Endothelial cell of umbilical vein (primary cell): ENCODE results near the gene PAK6. TPM values are rescaled to one million over a fixed set of nuclear protein-coding genes. Genes with fewer than 3 reads are reported as not detected.

Experiments used
- BruUV-seq: library from RNA; stranded (reverse); fragments of 400-500 nt; replicated peaks from 2 replicates; lab custom pipeline; 2021; lab: Mats Ljungman, UMichigan
- CTCF ChIA-PET: fragments of 300-600, 350-600 bp; sonication (Branson Sonifier 250); formaldehyde crosslinking; loops from one replicate; lab custom pipeline; 2021; ENCODE audit warnings: antibody characterized with exemption, inconsistent platforms; lab: Charles Lee
- POLR2A ChIA-PET: fragments of 300-600, 350-600 bp; sonication (Branson Sonifier 250); formaldehyde crosslinking; loops from one replicate; lab custom pipeline; 2021; ENCODE audit warnings: antibody characterized with exemption, inconsistent platforms; lab: Charles Lee
- DNase-seq: peaks from one replicate; pipeline ENCODE4 v3.0.0-alpha.2; 2011; ENCODE audit warnings: low read depth, low spot score
- FAIRE-seq: peaks from 2 replicates; lab custom pipeline; 2011; peaks lifted over from hg19 to GRCh38; lab: Jason Lieb, UNC
- H2AFZ ChIP-seq: 2 replicates; pipeline ENCODE4 v1.6.0; 2012; ENCODE audit warnings: low read depth, low read length, control low read depth, inconsistent platforms
- H3K27ac ChIP-seq: 2 replicates; pipeline ENCODE4 v1.5.1; 2011; ENCODE audit warnings: low read depth, mild to moderate bottlenecking, control low read depth, low read length, moderate library complexity; ENCODE audit not compliant: insufficient read depth
- H3K27me3 ChIP-seq, 2 experiments: 2 replicates each; pipeline versions ENCODE4 v1.6.0 to v1.6.1; 2011; ENCODE audit warnings: low read length in 2 of 2, mixed read lengths in 1 of 2; ENCODE audit not compliant: control insufficient read depth in 2 of 2, insufficient read depth in 2 of 2
- H3K36me3 ChIP-seq, 2 experiments: 2 replicates in 1 of 2; 3 replicates in 1 of 2; pipeline ENCODE4 v1.5.1; 2011; ENCODE audit warnings: low read length in 2 of 2, mild to moderate bottlenecking in 1 of 2, moderate library complexity in 1 of 2; ENCODE audit not compliant: control insufficient read depth in 2 of 2, insufficient read depth in 2 of 2; ENCODE audit errors: extremely low read depth in 1 of 2
- H3K4me1 ChIP-seq: 3 replicates; pipeline ENCODE4 v1.5.1; 2011; ENCODE audit warnings: mild to moderate bottlenecking, low read length; ENCODE audit not compliant: control insufficient read depth, insufficient read depth; ENCODE audit errors: extremely low read depth
- H3K4me2 ChIP-seq: 2 replicates; pipeline ENCODE4 v1.6.1; 2011; ENCODE audit warnings: low read length, control low read depth, mixed read lengths; ENCODE audit not compliant: insufficient read depth
- H3K4me3 ChIP-seq, 3 experiments: fragments of 200-600 bp in 1 of 3; sonication (generic), shearing (Covaris generic) in 1 of 3; replicated peaks in 1 of 3; 2 replicates each; pipeline ENCODE4 v1.5.1; 2011 to 2016; ENCODE audit warnings: control low read depth in 3 of 3, low read length in 3 of 3, mild to moderate bottlenecking in 2 of 3, inconsistent platforms in 1 of 3, low read depth in 1 of 3, moderate library complexity in 1 of 3; ENCODE audit not compliant: insufficient read depth in 1 of 3
- H3K79me2 ChIP-seq: 2 replicates; pipeline ENCODE4 v1.6.0; 2012; ENCODE audit warnings: low read length, inconsistent platforms; ENCODE audit not compliant: control insufficient read depth, insufficient read depth
- H3K9ac ChIP-seq: replicated peaks from 2 replicates; pipeline ENCODE3; 2011; ENCODE audit warnings: low read length, control low read depth; ENCODE audit not compliant: insufficient read depth; ENCODE audit errors: extremely low read depth
- H3K9me1 ChIP-seq: replicated peaks from 3 replicates; pipeline ENCODE4 v1.6.0; 2011; ENCODE audit warnings: mild to moderate bottlenecking, low read length; ENCODE audit not compliant: control insufficient read depth, insufficient read depth; ENCODE audit errors: extremely low read depth
- H3K9me3 ChIP-seq: replicated peaks from 2 replicates; pipeline ENCODE4 v1.5.1; 2012; ENCODE audit warnings: low read length, inconsistent platforms; ENCODE audit not compliant: control insufficient read depth, insufficient read depth
- H4K20me1 ChIP-seq: replicated peaks from 2 replicates; pipeline ENCODE3; 2011; ENCODE audit warnings: mild to moderate bottlenecking, low read length; ENCODE audit not compliant: control insufficient read depth, insufficient read depth; ENCODE audit errors: extremely low read depth
- CTCF ChIP-seq, 2 donors: IDR thresholded peaks; 1 replicate in 1 of 2; 2 replicates in 1 of 2; pipeline ENCODE4 v1.5.1; 2011; ENCODE audit warnings: low read length in 2 of 2, mild to moderate bottlenecking in 2 of 2, moderate library complexity in 2 of 2, control low read depth in 1 of 2, inconsistent platforms in 1 of 2, low read depth in 1 of 2; ENCODE audit not compliant: insufficient read depth in 1 of 2; ENCODE audit errors: extremely low read depth in 1 of 2
- EZH2 ChIP-seq: IDR thresholded peaks from 2 replicates; pipeline ENCODE4 v1.6.1; 2012; ENCODE audit warnings: borderline replicate concordance, low read depth, mild to moderate bottlenecking, moderate library complexity, low read length, inconsistent platforms; ENCODE audit not compliant: severe bottlenecking
- FOS ChIP-seq: IDR thresholded peaks from 2 replicates; pipeline ENCODE4 v1.6.1; 2011; ENCODE audit warnings: mild to moderate bottlenecking, low read length, moderate library complexity, borderline replicate concordance; ENCODE audit not compliant: insufficient read depth
- GATA2 ChIP-seq: IDR thresholded peaks from 2 replicates; pipeline ENCODE4 v1.7.0; 2011; ENCODE audit warnings: low read depth, mild to moderate bottlenecking, moderate library complexity, mixed read lengths, low read length; ENCODE audit not compliant: insufficient read length, insufficient read depth
- JUN ChIP-seq: IDR thresholded peaks from 2 replicates; pipeline ENCODE4 v1.6.1; 2011; ENCODE audit warnings: borderline replicate concordance, low read depth; ENCODE audit not compliant: insufficient read length, insufficient read depth
- MAX ChIP-seq: IDR thresholded peaks from 2 replicates; pipeline ENCODE4 v1.6.1; 2011; ENCODE audit not compliant: insufficient read depth, insufficient read length
- MYC ChIP-seq: IDR thresholded peaks from one replicate; pipeline ENCODE4 v1.6.1; 2011; ENCODE audit warnings: mild to moderate bottlenecking, low read depth, low read length
- POLR2A ChIP-seq: IDR thresholded peaks from 2 replicates; pipeline ENCODE4 v1.6.1; 2012; ENCODE audit warnings: low read depth, mild to moderate bottlenecking, control low read depth, low read length
- POLR2AphosphoS5 ChIP-seq: IDR thresholded peaks from 2 replicates; pipeline ENCODE4 v1.6.1; 2012; ENCODE audit warnings: low read depth, mild to moderate bottlenecking, control low read depth, low read length, moderate library complexity; ENCODE audit not compliant: insufficient read depth
- dilution Hi-C: fragments of 300-500 bp; cut with MboI; formaldehyde crosslinking; loops from one replicate; pipeline ENCODE4 v1.15.0; 2019; ENCODE audit warnings: low sequenced_read_pairs; ENCODE audit not compliant: extremely low pct_ligation_motif_present
- intact Hi-C: fragments of 100-400 bp; cut with micrococcal nuclease; formaldehyde crosslinking; loops from one replicate; pipeline ENCODE4 v1.10.0; 2022
- polyA plus RNA-seq, 4 experiments: library from polyadenylated mRNA; depleted of rRNA in 3 of 4; stranded (reverse) in 3 of 4; unstranded in 1 of 4; fragments of >200 nt; gene quantifications; 2 replicates each; pipeline versions ENCODE4 v1.2.1 to v1.2.3, GENCODE V29; 2011 to 2012; ENCODE audit warnings: missing spikeins in 1 of 4
- total RNA-seq: library from RNA; stranded (reverse); gene quantifications from 2 replicates; pipeline ENCODE4 v1.2.3, GENCODE V29; 2021

PAK6 gene
- total and polyA plus RNA-seq, 2 donors (not counting 3 experiments of a cell fraction or from before 2014, with no cell fraction given), result not detected

- intact Hi-C loops, result no loop called here
- Histone ChIP-seq H3K79me2 (no peaks in the 10 kb centered on the region), H3K4me2 (no peak overlapping the region), H3K4me1 (peaks cover 11% of the 10 kb centered on the region), H3K4me3 (no peak overlapping the region), H3K9me3 (no peaks in the 10 kb centered on the region), H2AFZ (no peak overlapping the region), H3K9me1 (no peaks in the 10 kb centered on the region), H4K20me1 (no peaks in the 10 kb centered on the region), H3K36me3 (no peaks in the 10 kb centered on the region), H3K9ac (no peak overlapping the region), H3K27ac (no peak overlapping the region), H3K27me3 (peaks cover 34 to 37% of the 10 kb centered on the region in 2 experiments)
- CTCF ChIA-PET, result interaction anchor here (1.1 to 2.4 kb wide), 7 partner anchors 9 to 37 kb away, joined by 3 to 31 read pairs (median 4); partner anchors contain the start of gene PAK6
- FAIRE-seq (no peak), DNase-seq (no peak)
- dilution Hi-C loops, result no loop called here
- no TSS peak for BruUV-seq
- POLR2A ChIA-PET, result no interaction called here
- TF ChIP-seq FOS, result no peak
- TF ChIP-seq CTCF (IDR thresholded peaks at IDR 0.05; ENCODE audit: extremely low read depth in 1 of 2, insufficient read depth in 1 of 2, low read depth in 1 of 2, low read length in 2 of 2), result no peak
- TF ChIP-seq JUN, result no peak
- TF ChIP-seq MYC, result no peak
- TF ChIP-seq POLR2A, result no peak
- no peak for TF ChIP-seq EZH2
- TF ChIP-seq MAX, result no peak
- TF ChIP-seq GATA2, result no peak
- no peak for TF ChIP-seq POLR2AphosphoS5
Observed at GRCh38 chr15:40254452-40254851, 15.6 kb downstream of the PAK6 start.
